ENCODE results near the gene LTA. TPM values are rescaled to one million over a fixed set of nuclear protein-coding genes. Genes with fewer than 3 reads are reported as not detected.

LTA gene
- total and polyA plus RNA-seq, 3 donors from 2014 or later, result 1.3 to 2.6 (median 2.0) TPM

- DNase-seq, result no peak
- H3K4me1 ChIP-seq, result no peaks in the 10 kb centered on the region
- no peaks in the 10 kb centered on the region for H3K9me3 ChIP-seq
- no peak overlapping the region for H3K4me3 ChIP-seq
- no peak overlapping the region for H3K27ac ChIP-seq
- H3K36me3 ChIP-seq (ENCODE audit: low read depth, missing control alignments), result no peaks in the 10 kb centered on the region
- intact Hi-C loops (cut with DNase I; ENCODE audit: low total_unique reads), result no loop called here
- WGBS, 2 donors, result 52 to 66% methylated on average over 7 to 9 of the region's 9 CpGs
- TF ChIP-seq POLR2A (IDR thresholded peaks at IDR 0.05), result no peak
- TF ChIP-seq CTCF (IDR thresholded peaks at IDR 0.05), result no peak
- no peaks in the 10 kb centered on the region for H3K27me3 ChIP-seq
Observed at GRCh38 chr6:31567531-31568370, 4.3 kb upstream of the LTA start.

GRCh38 chr6:31568537-31568961 is 3.5 kb upstream of the LTA start:
- TF ChIP-seq POLR2A (IDR thresholded peaks at IDR 0.05) (no peak), CTCF (IDR thresholded peaks at IDR 0.05) (no peak)
- intact Hi-C loops (cut with DNase I; ENCODE audit: low total_unique reads), result no loop called here
- Histone ChIP-seq H3K36me3 (ENCODE audit: low read depth, missing control alignments) (no peaks in the 10 kb centered on the region), H3K4me1 (no peaks in the 10 kb centered on the region), H3K9me3 (no peaks in the 10 kb centered on the region), H3K4me3 (no peak overlapping the region), H3K27ac (no peak overlapping the region), H3K27me3 (no peaks in the 10 kb centered on the region)
- 76 to 82% methylated on average over 3 of the region's 3 CpGs for WGBS, 2 donors
- no peak for DNase-seq

- intact Hi-C loops (cut with DNase I; ENCODE audit: low total_unique reads), result no loop called here
- 86 to 87% methylated on average over 1 of the region's 1 CpG for WGBS, 2 donors
Observed at GRCh38 chr6:31569861-31570536, 2.1 kb upstream of the LTA start.

GRCh38 chr6:31573239-31574105 is 1.4 kb downstream of the LTA start:
- Histone ChIP-seq H3K27me3 (no peaks in the 10 kb centered on the region), H3K27ac (no peak overlapping the region), H3K4me3 (no peak overlapping the region), H3K9me3 (no peaks in the 10 kb centered on the region), H3K4me1 (no peaks in the 10 kb centered on the region), H3K36me3 (ENCODE audit: low read depth, missing control alignments) (no peaks in the 10 kb centered on the region)
- intact Hi-C loops (cut with DNase I; ENCODE audit: low total_unique reads), result no loop called here
- 91 to 95% methylated on average over 9 of the region's 9 CpGs for WGBS, 2 donors
- no peak for TF ChIP-seq CTCF (IDR thresholded peaks at IDR 0.05)
- TF ChIP-seq POLR2A (IDR thresholded peaks at IDR 0.05), result no peak
- DNase-seq, result no peak

More at GRCh38 chr6:31569861-31570536, 2.1 kb upstream of the LTA start:
- Histone ChIP-seq H3K4me3 (no peak overlapping the region), H3K9me3 (no peaks in the 10 kb centered on the region), H3K4me1 (no peaks in the 10 kb centered on the region), H3K27me3 (no peaks in the 10 kb centered on the region), H3K27ac (no peak overlapping the region), H3K36me3 (ENCODE audit: low read depth, missing control alignments) (no peaks in the 10 kb centered on the region)
- TF ChIP-seq CTCF (IDR thresholded peaks at IDR 0.05), result no peak
- TF ChIP-seq POLR2A (IDR thresholded peaks at IDR 0.05), result no peak
- DNase-seq, result no peak
